HAP-1 (cell line): Measurements from ENCODE around the gene ERMAP.
"Not testable (repeated sequence)": the region's sequence is repeated elsewhere in the genome, so short reads cannot be mapped to it uniquely, and the experiment has no call there.

ENCODE experiments used
- DNase-seq, 2 experiments: peaks; one replicate each; pipeline ENCODE4 v3.0.0-alpha.2; 2016 to 2020; ENCODE audit warnings: low spot score in 2 of 2
- H3K27me3 ChIP-seq: fragments of 250-450 bp; sonication (Bioruptor Pico); 2 replicates; pipeline ENCODE4 v1.5.1; 2020; ENCODE audit warnings: low read depth, mild to moderate bottlenecking, moderate library complexity
- H3K36me3 ChIP-seq: fragments of 250-450 bp; sonication (Bioruptor Pico); replicated peaks from 2 replicates; pipeline ENCODE4 v1.5.1; 2020; ENCODE audit warnings: mild to moderate bottlenecking
- H3K4me1 ChIP-seq: fragments of 250-450 bp; sonication (Bioruptor Pico); 2 replicates; pipeline ENCODE4 v1.5.1; 2020; ENCODE audit warnings: mild to moderate bottlenecking
- H3K4me3 ChIP-seq: fragments of 250-450 bp; sonication (Bioruptor Pico); 2 replicates; pipeline ENCODE4 v1.5.1; 2020; ENCODE audit warnings: mild to moderate bottlenecking, moderate library complexity
- H3K9me3 ChIP-seq: fragments of 250-450 bp; sonication (Bioruptor Pico); 2 replicates; pipeline ENCODE4 v1.5.1; 2020; ENCODE audit warnings: mild to moderate bottlenecking, moderate library complexity
- in situ Hi-C: fragments of 300-500 bp; cut with MboI; formaldehyde crosslinking; loops from 3 replicates; pipeline ENCODE4 v1.14.3; 2020; ENCODE audit warnings: low sequenced_read_pairs, inconsistent platforms, mixed read lengths

ERMAP gene

GRCh38 chr1:42852608-42852980, 35.7 kb downstream of the ERMAP start:
- in situ Hi-C loops = no loop called here

GRCh38 chr1:42853116-42853884, 36.4 kb downstream of the ERMAP start:
- Histone ChIP-seq H3K4me3 (no peak overlapping the region), H3K9me3 (no peaks in the 10 kb centered on the region; the same call in 1 of the 2 replicates), H3K27me3 (no peaks in the 10 kb centered on the region), H3K4me1 (no peaks in the 10 kb centered on the region; the same call in 1 of the 2 replicates), H3K36me3 (peaks cover 30% of the 10 kb centered on the region)
- no peak for DNase-seq
- in situ Hi-C loops = no loop called here

More at GRCh38 chr1:42852608-42852980, 35.7 kb downstream of the ERMAP start:
- peaks cover 7% of the 10 kb centered on the region for H3K4me1 ChIP-seq
- no peaks in the 10 kb centered on the region for H3K27me3 ChIP-seq
- H3K9me3 ChIP-seq = no peaks in the 10 kb centered on the region; the same call in 1 of the 2 replicates
- peaks cover 30% of the 10 kb centered on the region for H3K36me3 ChIP-seq
- no peak for DNase-seq
- no peak overlapping the region for H3K4me3 ChIP-seq

DNA sequence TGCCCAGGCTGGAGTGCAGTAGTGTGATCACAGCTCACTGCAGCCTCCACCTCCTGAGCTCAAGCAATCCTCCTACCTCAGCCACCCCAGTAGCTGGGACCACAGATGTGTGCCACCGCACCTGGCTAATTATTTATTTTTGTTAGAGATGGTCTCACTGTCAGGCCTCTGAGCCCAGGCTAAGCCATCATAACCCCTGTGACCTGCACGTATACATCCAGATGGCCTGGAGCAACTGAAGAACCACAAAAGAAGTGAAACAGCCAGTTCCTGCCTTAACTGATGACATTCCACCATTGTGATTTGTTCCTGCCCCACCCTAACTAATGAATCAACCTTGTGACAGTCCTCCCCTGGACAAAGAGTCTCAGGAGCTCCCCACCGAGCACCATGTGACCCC, 39.6 kb downstream of the ERMAP start:
- H3K36me3 ChIP-seq, H3K4me1 ChIP-seq, DNase-seq, H3K4me3 ChIP-seq, H3K27me3 ChIP-seq, in situ Hi-C loops, H3K9me3 ChIP-seq: not testable (repeated sequence)

DNA sequence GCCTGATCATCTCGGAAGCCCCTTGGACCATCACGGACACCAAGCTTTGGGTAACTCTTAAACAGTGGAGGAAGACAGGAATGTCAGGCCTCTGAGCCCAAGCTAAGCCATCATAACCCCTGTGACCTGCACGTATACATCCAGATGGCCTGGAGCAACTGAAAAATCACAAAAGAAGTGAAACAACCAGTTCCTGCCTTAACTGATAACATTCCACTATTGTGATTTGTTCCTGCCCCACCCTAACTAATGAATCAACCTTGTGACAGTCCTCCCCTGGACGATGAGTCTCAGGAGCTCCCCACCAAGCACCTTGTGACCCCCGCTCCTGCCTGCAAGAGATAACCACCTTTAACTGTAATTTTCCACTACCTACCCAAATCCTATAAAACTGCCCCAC, 42.4 kb downstream of the ERMAP start:
- H3K36me3 ChIP-seq, H3K9me3 ChIP-seq, H3K4me3 ChIP-seq, DNase-seq, H3K4me1 ChIP-seq, in situ Hi-C loops, H3K27me3 ChIP-seq: not testable (repeated sequence)

GRCh38 chr1:42860339-42861013, 43.6 kb downstream of the ERMAP start:
- Histone ChIP-seq H3K4me3 (no peak overlapping the region), H3K36me3 (no peaks in the 10 kb centered on the region), H3K4me1 (no peaks in the 10 kb centered on the region), H3K9me3 (no peaks in the 10 kb centered on the region; the same call in 1 of the 2 replicates), H3K27me3 (peaks cover under 1% of the 10 kb centered on the region; the same call in 1 of the 2 replicates)
- DNase-seq = no peak
- in situ Hi-C loops = no loop called here

GRCh38 chr1:42861014-42861399, 44.1 kb downstream of the ERMAP start:
- DNase-seq = no peak
- in situ Hi-C loops = no loop called here
- peaks cover 2% of the 10 kb centered on the region; the same call in 1 of the 2 replicates for H3K27me3 ChIP-seq
- H3K9me3 ChIP-seq = no peaks in the 10 kb centered on the region; the same call in 1 of the 2 replicates
- no peak overlapping the region for H3K4me3 ChIP-seq
- no peaks in the 10 kb centered on the region for H3K4me1 ChIP-seq
- H3K36me3 ChIP-seq = no peaks in the 10 kb centered on the region

DNA sequence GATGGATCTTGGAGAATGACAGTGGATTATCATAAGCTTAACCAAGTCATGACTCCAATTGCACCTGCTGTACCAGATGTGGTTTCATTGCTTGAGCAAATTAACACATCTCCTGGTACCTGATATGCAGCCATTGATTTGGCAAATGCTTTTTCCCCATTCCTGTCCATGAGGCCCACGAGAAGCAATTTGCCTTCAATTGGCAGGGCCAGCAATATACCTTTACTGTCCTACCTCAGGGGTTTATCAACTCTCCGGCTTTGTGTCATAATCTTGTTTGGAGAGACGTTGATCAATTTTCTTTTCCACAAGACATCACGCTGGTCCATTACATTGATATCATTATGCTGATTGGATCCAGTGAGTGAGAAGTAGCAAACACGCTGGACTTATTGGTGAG, 49.6 kb downstream of the ERMAP start:
- H3K4me3 ChIP-seq = no peak overlapping the region
- H3K36me3 ChIP-seq = no peaks in the 10 kb centered on the region
- DNase-seq = no peak
- H3K4me1 ChIP-seq = no peaks in the 10 kb centered on the region
- peaks cover 2% of the 10 kb centered on the region; the same call in 1 of the 2 replicates for H3K27me3 ChIP-seq
- H3K9me3 ChIP-seq = no peaks in the 10 kb centered on the region
- in situ Hi-C loops = no loop called here

GRCh38 chr1:42868466-42868865, 51.5 kb downstream of the ERMAP start:
- H3K4me1 ChIP-seq, DNase-seq, H3K4me3 ChIP-seq, H3K27me3 ChIP-seq, H3K36me3 ChIP-seq, in situ Hi-C loops, H3K9me3 ChIP-seq: not testable (repeated sequence)

GRCh38 chr1:42869254-42869653, 52.3 kb downstream of the ERMAP start:
- H3K27me3 ChIP-seq, in situ Hi-C loops, H3K4me1 ChIP-seq, H3K4me3 ChIP-seq, H3K36me3 ChIP-seq, DNase-seq, H3K9me3 ChIP-seq: not testable (repeated sequence)

- H3K27me3 ChIP-seq, in situ Hi-C loops, H3K36me3 ChIP-seq, H3K4me1 ChIP-seq, H3K9me3 ChIP-seq, H3K4me3 ChIP-seq, DNase-seq: not testable (repeated sequence)
Observed at GRCh38 chr1:42869751-42870150, 52.8 kb downstream of the ERMAP start.

- H3K4me3 ChIP-seq, H3K9me3 ChIP-seq, H3K36me3 ChIP-seq, in situ Hi-C loops, DNase-seq, H3K4me1 ChIP-seq, H3K27me3 ChIP-seq: not testable (repeated sequence)
Observed at GRCh38 chr1:42873108-42873507, 56.2 kb downstream of the ERMAP start.

- in situ Hi-C loops = no loop called here
- 0 out of 2 replicates have a peak, but pooled peaks cover 2% of the 10 kb centered on the region for H3K27me3 ChIP-seq
- no peaks in the 10 kb centered on the region for H3K9me3 ChIP-seq
- H3K4me3 ChIP-seq = no peak overlapping the region
- no peaks in the 10 kb centered on the region for H3K4me1 ChIP-seq
- H3K36me3 ChIP-seq = no peaks in the 10 kb centered on the region
- no peak for DNase-seq
Observed at GRCh38 chr1:42873670-42874069, 56.7 kb downstream of the ERMAP start.

GRCh38 chr1:42876009-42876408, 59.1 kb downstream of the ERMAP start:
- in situ Hi-C loops = no loop called here
- Histone ChIP-seq H3K4me3 (no peak overlapping the region), H3K4me1 (no peaks in the 10 kb centered on the region), H3K9me3 (no peaks in the 10 kb centered on the region), H3K27me3 (0 out of 2 replicates have a peak, but pooled peaks cover 2% of the 10 kb centered on the region), H3K36me3 (no peaks in the 10 kb centered on the region)
- no peak for DNase-seq

DNA sequence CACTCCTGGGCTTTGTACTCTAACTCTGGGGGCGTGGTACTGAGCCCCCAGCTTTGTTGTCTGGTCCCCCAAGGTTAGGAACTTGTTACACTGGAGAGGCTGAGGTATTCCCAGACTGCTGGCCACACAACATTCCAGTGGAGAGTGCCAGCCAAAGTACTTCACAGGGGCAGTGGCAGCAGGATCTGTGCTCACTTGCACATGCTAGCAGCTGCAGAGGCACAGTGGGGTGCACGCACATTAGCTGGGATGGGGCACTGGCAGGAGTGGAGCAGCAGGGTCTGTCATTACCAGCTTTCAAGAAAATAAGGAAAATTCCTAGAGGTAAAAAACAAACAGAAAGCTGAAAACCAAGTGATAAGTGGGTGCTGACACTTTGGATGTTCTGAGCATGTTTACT, 60.5 kb downstream of the ERMAP start:
- Histone ChIP-seq H3K9me3 (no peaks in the 10 kb centered on the region), H3K36me3 (no peaks in the 10 kb centered on the region), H3K27me3 (no peaks in the 10 kb centered on the region), H3K4me3 (no peak overlapping the region), H3K4me1 (no peaks in the 10 kb centered on the region)
- in situ Hi-C loops = no loop called here
- DNase-seq = no peak
